Type B pancreatic cell (in vitro differentiated cells): ENCODE data around the gene GNG4. TPM values are rescaled to one million over a fixed set of nuclear protein-coding genes. Genes with fewer than 3 reads are reported as not detected.

Experiments
- DNase-seq: peaks from one replicate; pipeline ENCODE4 v3.0.0; 2021; ENCODE audit warnings: mixed read lengths; ENCODE audit not compliant: unreplicated experiment; ENCODE audit errors: extremely low spot score
- H3K27ac Mint-ChIP-seq: 2 replicates; pipeline ENCODE4 v1.8.0; 2021; ENCODE audit warnings: mild to moderate bottlenecking, mixed read lengths
- H3K27me3 Mint-ChIP-seq: 2 replicates; pipeline ENCODE4 v1.8.0; 2021; ENCODE audit warnings: mixed read lengths
- H3K36me3 Mint-ChIP-seq: 2 replicates; pipeline ENCODE4 v1.8.0; 2021; ENCODE audit warnings: mixed read lengths
- H3K4me1 Mint-ChIP-seq: one replicate; pipeline ENCODE4 v1.8.0; 2021; ENCODE audit warnings: mixed read lengths; ENCODE audit not compliant: unreplicated experiment
- H3K4me3 Mint-ChIP-seq: 2 replicates; pipeline ENCODE4 v1.8.0; 2021; ENCODE audit warnings: mild to moderate bottlenecking, mixed read lengths
- H3K9me3 Mint-ChIP-seq: 2 replicates; pipeline ENCODE4 v1.8.0; 2021; ENCODE audit warnings: mixed read lengths
- total RNA-seq: library from RNA; stranded (reverse); gene quantifications from 2 replicates; pipeline ENCODE4 v1.2.1, GENCODE V29; 2021; ENCODE audit warnings: low replicate concordance
- TF ChIP-seq, protein P1 (sequence below): fragments of 200-600 bp; sonication (generic); conservative IDR thresholded peaks from 2 replicates; pipeline ENCODE4 v1.5.0; 2021; ENCODE audit warnings: antibody characterized with exemption, mild to moderate bottlenecking

Gene GNG4
- total RNA-seq, 1 donor from 2014 or later: 28.5 TPM

DNA sequence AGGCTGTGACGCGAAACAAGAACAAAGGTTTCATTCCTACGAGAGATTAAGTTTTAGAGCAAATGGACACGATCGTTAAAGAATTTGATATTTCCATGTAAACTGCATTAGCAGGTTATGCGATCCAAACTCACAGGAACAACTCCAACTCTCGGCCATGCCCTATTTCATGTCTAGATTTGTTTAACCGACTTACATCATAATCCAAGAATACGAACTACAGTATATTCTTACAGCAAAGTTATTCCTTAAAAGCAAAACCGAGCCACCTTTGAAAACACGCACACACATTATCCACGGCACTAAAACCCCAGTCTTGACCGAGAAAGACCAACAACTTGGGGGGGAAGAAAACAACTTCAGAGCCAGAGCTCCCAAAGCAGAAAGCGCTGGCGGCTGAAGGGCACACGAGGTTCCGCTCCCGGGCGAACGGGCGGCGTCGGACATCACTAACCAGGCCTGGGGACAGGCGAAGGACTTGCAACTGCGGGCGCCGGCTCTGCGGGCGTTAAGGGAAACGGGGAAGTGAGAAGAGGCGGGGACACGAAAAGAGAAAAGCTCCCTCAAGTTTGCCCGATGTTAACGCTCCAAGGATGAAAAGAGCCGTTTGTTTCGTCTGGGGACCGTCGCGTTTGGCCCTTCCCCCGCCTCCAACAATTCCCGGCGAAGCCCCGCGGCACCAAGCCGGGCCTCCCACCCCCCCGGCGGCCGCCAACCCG is 146.0 kb downstream of the GNG4 start:
- H3K9me3 Mint-ChIP-seq: no peaks in the 10 kb centered on the region
- H3K27me3 Mint-ChIP-seq: no peaks in the 10 kb centered on the region
- H3K4me1 Mint-ChIP-seq: peaks cover 21% of the 10 kb centered on the region
- TF ChIP-seq, protein P1, sequence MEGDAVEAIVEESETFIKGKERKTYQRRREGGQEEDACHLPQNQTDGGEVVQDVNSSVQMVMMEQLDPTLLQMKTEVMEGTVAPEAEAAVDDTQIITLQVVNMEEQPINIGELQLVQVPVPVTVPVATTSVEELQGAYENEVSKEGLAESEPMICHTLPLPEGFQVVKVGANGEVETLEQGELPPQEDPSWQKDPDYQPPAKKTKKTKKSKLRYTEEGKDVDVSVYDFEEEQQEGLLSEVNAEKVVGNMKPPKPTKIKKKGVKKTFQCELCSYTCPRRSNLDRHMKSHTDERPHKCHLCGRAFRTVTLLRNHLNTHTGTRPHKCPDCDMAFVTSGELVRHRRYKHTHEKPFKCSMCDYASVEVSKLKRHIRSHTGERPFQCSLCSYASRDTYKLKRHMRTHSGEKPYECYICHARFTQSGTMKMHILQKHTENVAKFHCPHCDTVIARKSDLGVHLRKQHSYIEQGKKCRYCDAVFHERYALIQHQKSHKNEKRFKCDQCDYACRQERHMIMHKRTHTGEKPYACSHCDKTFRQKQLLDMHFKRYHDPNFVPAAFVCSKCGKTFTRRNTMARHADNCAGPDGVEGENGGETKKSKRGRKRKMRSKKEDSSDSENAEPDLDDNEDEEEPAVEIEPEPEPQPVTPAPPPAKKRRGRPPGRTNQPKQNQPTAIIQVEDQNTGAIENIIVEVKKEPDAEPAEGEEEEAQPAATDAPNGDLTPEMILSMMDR: no peak
- peak overlapping the region; percentile 96 for H3K4me3 Mint-ChIP-seq
- no peak for DNase-seq
- peak overlapping the region; percentile 96 for H3K27ac Mint-ChIP-seq
- peaks cover 4% of the 10 kb centered on the region for H3K36me3 Mint-ChIP-seq

DNA sequence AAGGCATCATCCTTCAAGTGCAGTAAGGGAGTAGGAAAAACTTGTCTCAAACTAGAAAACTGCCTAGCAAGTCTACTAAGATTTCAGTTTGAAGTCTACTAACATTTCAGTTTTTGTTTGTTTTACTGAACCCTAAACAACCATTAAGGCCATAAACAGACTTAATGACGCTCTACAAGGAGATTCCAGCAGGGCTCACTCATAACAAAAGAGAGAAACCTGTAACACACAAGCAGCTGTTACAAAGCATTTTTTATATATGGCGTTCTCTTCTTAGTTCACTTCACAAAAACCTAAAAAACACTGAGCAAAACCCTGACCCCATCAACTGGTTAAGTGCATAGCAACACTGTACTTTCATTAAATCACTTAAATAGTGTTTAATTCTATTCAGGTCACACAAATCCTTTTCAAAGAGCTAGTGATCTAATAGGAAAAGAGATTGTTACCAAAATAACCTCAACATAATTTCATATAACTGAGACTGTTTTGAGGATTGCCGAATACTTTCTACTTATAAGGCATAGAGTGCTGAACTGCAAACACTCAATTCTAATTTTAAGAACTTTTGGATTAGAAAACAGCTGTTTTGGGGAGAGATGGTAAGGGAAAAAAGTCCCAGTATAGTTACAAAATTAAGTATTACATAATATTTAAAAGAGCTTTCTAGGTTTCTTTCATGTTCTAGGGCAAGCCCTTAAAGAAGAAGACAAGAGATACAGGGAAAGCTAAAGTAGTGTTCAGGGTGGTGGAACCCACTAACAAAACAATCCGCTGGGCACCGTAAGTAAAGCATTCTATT is 146.8 kb downstream of the GNG4 start:
- TF ChIP-seq, protein P1: no peak
- Mint-ChIP-seq H3K27ac (peak overlapping the region; percentile 96), H3K27me3 (no peaks in the 10 kb centered on the region), H3K9me3 (no peaks in the 10 kb centered on the region), H3K4me3 (peak overlapping the region; percentile 96), H3K36me3 (peaks cover 4% of the 10 kb centered on the region), H3K4me1 (peaks cover 21% of the 10 kb centered on the region)
- no peak for DNase-seq

DNA sequence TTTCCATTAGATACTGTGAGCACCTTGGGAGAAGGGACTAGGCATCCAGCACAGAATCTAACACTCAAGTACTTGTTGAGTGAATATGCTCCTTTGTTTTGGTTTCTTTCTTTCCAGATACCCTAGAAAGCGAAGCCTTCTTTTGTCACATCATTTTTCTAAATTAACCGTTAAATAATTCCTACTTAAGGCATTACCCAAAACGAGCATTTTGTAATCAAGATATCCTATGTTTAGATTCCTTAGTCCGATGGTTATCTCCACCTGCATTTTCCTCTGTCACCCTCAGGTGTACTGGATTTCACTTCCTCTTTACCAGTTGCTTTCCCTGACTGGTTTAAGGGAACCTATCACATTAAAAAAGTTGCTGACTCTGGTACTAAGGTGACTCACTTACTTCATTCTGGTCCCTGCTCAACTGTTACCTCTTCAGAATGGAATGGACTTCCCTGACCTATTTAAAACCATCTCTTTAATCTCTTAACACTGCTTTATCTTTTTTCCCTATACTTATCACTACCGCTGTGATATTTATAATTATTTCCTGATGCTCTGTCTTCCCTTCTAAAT is 148.5 kb downstream of the GNG4 start:
- H3K4me1 Mint-ChIP-seq: peaks cover 17% of the 10 kb centered on the region
- H3K4me3 Mint-ChIP-seq: peak overlapping the region; percentile 65
- no peak overlapping the region for H3K27ac Mint-ChIP-seq
- no peaks in the 10 kb centered on the region for H3K9me3 Mint-ChIP-seq
- peaks cover 4% of the 10 kb centered on the region for H3K36me3 Mint-ChIP-seq
- TF ChIP-seq, protein P1: no peak
- H3K27me3 Mint-ChIP-seq: no peaks in the 10 kb centered on the region
- no peak for DNase-seq

Other genes with a start within 250 kb of the GNG4 start
- gene B3GALNT2, start 145.3 kb downstream of the GNG4 start, total RNA-seq: 24.5 and 31.3 TPM in 2 replicates
- gene LYST, start 217.1 kb upstream of the GNG4 start, total RNA-seq: 9.1 and 9.7 TPM in 2 replicates